Neuron (in vitro differentiated cells): ENCODE measurements around the gene ETFB.
"Not testable (repeated sequence)": the region's sequence is repeated elsewhere in the genome, so short reads cannot be mapped to it uniquely, and the experiment has no call there.

ENCODE experiments used
- H2AFZ ChIP-seq: one replicate; pipeline ENCODE4 v1.6.1; 2013; ENCODE audit warnings: low read depth, mild to moderate bottlenecking, inconsistent platforms, low read length, moderate library complexity
- H3K27me3 ChIP-seq: one replicate; pipeline ENCODE4 v1.6.1; 2013; ENCODE audit warnings: low read length; ENCODE audit not compliant: insufficient read depth
- H3K36me3 ChIP-seq: one replicate; pipeline ENCODE4 v1.6.1; 2013; ENCODE audit warnings: low read length; ENCODE audit not compliant: insufficient read depth
- H3K4me1 ChIP-seq: one replicate; pipeline ENCODE4 v1.6.1; 2013; ENCODE audit warnings: low read length; ENCODE audit not compliant: insufficient read depth
- H3K4me3 ChIP-seq: 2 replicates; pipeline ENCODE4 v1.5.1; 2013; ENCODE audit warnings: mild to moderate bottlenecking, low read length, moderate library complexity
- H3K9me3 ChIP-seq: one replicate; pipeline ENCODE4 v1.6.1; 2013; ENCODE audit warnings: low read length

Gene ETFB

DNA sequence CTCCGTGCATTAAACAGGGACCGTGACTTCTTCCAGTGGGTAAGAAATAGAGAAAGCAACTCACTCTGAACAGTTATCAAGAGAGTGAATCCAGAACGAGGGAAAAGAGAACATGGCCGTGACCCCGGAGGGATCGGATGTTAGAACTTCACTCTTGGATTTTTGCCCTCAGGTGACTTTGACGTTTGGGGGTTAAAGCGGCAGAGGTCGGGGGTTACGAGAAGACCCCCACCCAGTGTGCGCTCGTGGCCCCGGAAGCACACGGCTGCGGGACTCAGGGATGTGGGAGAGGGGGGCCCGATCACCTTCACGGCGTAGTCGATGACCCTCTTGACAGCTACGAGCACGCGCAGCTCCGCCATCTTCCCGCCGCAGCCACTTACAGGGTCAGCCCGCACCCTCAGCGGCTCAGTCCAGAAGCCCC is at the start of gene ETFB:
Gene ETFB (minus strand): TSS at position 424 of the 424 bp plus-strand sequence. CDS start 62 bp downstream, at position 362.
- Histone ChIP-seq H3K4me3 (peak within 1 kb of the TSS; percentile 64), H2AFZ (peak within 1 kb of the TSS; percentile 83), H3K27me3 (peaks cover under 1% of the 10 kb centered on the region), H3K9me3 (no peaks in the 10 kb centered on the region), H3K36me3 (no peaks in the 10 kb centered on the region), H3K4me1 (peaks cover 17% of the 10 kb centered on the region)

DNA sequence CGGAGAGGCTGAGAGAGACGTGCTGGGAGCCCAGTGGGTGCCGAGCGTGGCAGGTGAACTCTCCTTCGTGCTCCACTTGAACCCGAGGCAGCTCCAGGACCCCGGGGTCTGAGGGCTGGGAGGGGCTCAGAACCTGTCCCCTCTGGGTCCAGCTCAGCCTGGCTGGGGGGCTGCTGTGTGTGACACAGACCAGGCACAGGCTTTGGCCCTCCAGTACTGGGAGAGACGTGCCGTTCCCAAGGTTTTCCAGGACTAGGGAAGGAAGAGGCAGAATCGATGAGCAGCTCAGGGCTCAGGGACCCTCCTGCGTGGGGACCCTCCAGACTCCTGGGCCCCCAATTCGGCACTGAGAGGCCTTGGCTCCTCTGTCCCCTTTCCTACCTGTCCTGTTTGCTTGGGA is 49.0 kb upstream of the ETFB start:
- Histone ChIP-seq H3K27me3 (no peaks in the 10 kb centered on the region), H3K36me3 (no peaks in the 10 kb centered on the region), H2AFZ (no peak overlapping the region), H3K4me1 (no peaks in the 10 kb centered on the region), H3K4me3 (no peak overlapping the region), H3K9me3 (no peaks in the 10 kb centered on the region)

DNA sequence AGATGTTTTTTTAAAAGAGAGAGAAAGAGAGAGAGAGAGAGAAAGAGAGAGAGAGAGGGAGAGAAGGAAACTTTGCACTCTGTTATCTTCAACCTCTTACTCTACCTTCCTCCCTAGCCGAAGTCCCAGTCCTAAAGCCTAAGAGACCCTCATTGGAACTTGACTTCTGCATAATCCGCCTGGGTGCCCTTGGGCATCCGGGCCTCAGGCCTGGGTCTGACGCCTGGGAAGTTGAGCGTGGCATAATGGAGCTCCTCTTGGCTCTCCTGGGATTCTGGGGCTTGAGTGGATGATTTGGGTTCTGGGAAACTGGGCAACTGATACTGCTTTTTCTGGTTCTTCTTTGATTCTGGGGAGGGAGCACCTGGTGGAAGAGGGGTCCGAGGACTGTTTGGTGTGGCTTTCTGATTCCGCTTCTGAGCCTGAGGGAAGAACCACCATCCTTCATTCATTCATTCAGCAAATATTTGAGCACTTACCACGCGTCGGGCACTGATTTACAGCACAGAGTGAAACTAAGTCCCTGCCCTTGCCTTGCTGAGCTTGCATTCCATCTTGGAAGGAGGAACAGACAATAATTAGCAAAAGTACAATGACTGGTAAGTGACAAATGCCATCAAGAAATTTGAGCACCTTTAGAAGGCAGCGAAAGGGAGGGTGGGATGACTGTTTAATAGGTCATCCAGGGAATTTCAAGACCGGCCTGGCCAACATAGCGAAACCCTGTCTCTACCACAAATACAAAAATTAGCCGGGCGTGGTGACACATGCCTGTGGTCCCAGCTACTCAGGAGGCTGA is 45.0 kb upstream of the ETFB start:
- Histone ChIP-seq H3K27me3 (no peaks in the 10 kb centered on the region), H3K4me1 (no peaks in the 10 kb centered on the region), H3K9me3 (no peaks in the 10 kb centered on the region), H3K36me3 (no peaks in the 10 kb centered on the region), H2AFZ (no peak overlapping the region), H3K4me3 (no peak overlapping the region)

DNA sequence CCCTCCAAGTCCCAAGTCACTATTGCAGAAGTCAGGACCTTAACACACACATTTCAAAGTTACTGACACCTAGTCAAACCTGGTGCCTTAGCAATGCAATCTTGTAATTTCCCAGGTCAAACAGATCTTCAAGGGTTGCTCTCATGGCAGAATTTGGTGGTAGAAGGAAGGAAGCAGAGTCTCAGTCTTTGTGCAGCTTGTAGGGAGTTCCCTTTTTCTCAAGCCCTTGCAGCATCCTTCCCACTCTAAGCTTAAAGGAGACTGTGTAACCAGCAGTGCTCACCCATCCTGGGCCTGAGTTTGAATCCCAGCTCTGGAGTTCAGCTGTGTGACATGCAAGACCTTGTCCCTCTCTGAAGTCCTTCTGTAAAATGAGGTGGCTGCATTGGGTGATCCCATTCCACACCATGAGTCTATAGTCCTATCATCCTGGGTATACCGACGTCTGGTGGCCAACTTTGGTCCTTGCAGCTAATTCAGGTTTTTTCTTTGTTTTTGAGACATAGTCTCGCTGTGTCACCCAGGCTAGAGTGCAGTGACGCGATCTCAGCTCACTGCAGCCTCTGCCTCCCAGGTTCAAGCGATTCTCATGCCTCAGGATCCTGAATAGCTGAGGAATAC is 41.4 kb upstream of the ETFB start:
- Histone ChIP-seq H3K4me1 (no peaks in the 10 kb centered on the region), H3K9me3 (peaks cover 12% of the 10 kb centered on the region), H3K4me3 (no peak overlapping the region), H3K36me3 (peaks cover 6% of the 10 kb centered on the region), H3K27me3 (no peaks in the 10 kb centered on the region), H2AFZ (no peak overlapping the region)

DNA sequence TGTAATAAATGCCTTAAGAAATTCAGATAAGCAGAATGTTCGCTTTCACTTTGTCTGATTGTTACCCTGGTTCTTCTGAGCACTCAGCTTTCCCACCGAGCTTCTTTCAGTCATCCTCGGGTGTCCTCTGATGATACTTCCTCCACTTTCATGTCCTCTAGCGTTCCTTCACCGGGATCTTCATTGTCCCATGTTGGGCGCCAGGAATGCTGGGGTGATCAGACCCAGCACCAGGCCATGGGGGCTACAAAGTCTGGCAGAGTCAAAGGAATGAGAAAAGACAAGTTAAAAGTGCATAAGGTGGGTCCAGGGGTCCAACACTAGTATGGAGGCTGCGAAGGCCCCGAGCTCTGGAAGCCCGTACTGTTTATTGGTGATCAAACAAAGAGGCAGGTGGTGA is 35.9 kb upstream of the ETFB start:
- Histone ChIP-seq H3K27me3 (no peaks in the 10 kb centered on the region), H3K36me3 (peaks cover 6% of the 10 kb centered on the region), H3K9me3 (peaks cover 22% of the 10 kb centered on the region), H2AFZ (no peak overlapping the region), H3K4me1 (no peaks in the 10 kb centered on the region), H3K4me3 (no peak overlapping the region)

DNA sequence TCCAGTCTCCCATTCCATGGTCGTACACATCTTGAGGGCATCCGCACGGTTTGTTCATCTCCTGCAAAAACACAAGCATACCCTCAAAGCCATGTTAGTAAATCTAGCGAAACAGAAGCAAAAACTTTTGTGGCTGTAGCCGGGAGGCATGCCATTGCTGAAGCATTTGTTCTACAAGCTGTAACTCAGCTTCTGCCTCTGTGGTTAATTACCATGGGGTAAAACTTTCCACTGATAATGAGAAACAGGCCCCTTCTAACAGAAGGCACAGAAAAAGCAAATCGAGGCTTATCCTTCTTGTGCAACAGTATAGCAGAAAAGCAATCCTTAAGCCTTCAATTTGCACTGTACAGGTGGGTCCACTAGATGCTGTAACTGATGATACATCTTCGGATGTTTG is 33.7 kb upstream of the ETFB start:
- H3K4me3 ChIP-seq, H3K4me1 ChIP-seq, H2AFZ ChIP-seq, H3K27me3 ChIP-seq, H3K36me3 ChIP-seq: not testable (repeated sequence)
- peaks cover 19% of the 10 kb centered on the region for H3K9me3 ChIP-seq

DNA sequence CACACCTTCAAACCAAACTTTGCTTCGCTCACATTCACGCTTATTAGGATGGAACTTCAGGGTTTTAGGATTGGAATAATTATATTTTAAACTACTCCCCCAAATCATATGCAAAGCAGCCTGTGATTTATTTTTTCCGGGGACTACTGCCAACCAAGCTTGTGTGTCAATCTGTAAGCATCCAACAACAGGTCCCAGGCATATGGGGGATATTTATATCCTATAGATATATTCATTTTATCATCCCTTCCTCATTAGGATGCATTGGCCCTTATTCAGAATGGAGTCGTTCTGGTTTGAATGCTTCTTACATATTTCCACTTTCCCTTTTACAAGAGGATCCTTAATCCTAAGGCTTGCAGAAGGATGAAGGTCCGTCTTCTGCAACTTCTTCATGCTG is 33.0 kb upstream of the ETFB start:
- no peak overlapping the region for H3K4me3 ChIP-seq
- H2AFZ ChIP-seq: no peak overlapping the region
- no peaks in the 10 kb centered on the region for H3K27me3 ChIP-seq
- H3K9me3 ChIP-seq: peaks cover 19% of the 10 kb centered on the region
- H3K36me3 ChIP-seq: peaks cover 6% of the 10 kb centered on the region
- peaks cover 3% of the 10 kb centered on the region for H3K4me1 ChIP-seq

GRCh38 chr19:51398096-51398704 is 32.0 kb upstream of the ETFB start:
- Histone ChIP-seq H3K9me3 (peaks cover 12% of the 10 kb centered on the region), H3K36me3 (peaks cover under 1% of the 10 kb centered on the region), H3K4me1 (peaks cover 7% of the 10 kb centered on the region), H3K4me3 (no peak overlapping the region), H2AFZ (no peak overlapping the region), H3K27me3 (no peaks in the 10 kb centered on the region)

GRCh38 chr19:51397453-51397852 is 31.3 kb upstream of the ETFB start:
- H3K4me1 ChIP-seq, H3K4me3 ChIP-seq, H3K9me3 ChIP-seq, H3K36me3 ChIP-seq, H3K27me3 ChIP-seq, H2AFZ ChIP-seq: not testable (repeated sequence)

GRCh38 chr19:51396175-51396574 is 30.0 kb upstream of the ETFB start:
- Histone ChIP-seq H3K4me3 (no peak overlapping the region), H3K9me3 (no peaks in the 10 kb centered on the region), H2AFZ (no peak overlapping the region), H3K27me3 (no peaks in the 10 kb centered on the region), H3K36me3 (no peaks in the 10 kb centered on the region), H3K4me1 (peaks cover 7% of the 10 kb centered on the region)

DNA sequence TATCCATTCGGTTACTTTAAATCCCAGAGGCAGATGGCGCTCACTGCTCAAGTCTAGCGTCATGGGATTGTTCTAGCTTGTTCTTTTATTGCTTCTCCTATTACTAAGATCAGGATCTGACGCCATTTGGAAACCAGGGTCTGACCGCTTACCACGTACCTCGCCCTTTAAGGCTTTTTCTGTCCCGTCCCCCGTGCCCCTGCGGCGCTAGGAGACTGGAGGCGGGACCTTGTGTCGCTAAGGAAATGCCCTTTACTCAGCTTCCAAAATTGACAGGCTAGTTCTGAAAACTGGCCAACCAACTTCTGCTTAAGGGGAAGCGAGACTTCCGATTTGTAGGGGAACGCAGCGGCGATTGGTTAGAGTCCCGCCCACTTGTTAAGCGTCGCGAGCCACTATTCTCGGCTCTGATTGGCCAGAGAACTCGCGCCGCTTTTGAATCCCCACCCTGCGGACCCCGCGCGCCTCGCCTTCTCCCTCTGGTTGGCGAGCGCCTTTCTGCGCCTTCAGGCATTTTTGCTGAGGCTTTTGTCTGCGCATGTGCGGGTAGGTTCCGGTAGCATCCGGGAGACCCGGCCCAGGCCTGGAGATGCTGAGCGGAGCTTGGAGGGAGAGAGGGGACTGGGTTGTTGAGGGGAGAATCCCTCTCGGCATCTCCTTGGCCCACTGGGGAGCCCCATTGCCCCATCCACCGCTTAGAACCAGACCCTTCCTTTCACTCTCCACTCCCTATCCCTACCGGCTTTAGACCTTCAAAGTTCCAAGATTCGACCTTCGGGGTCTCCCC is 28.1 kb upstream of the ETFB start:
- peaks cover 7% of the 10 kb centered on the region for H3K4me1 ChIP-seq
- H3K4me3 ChIP-seq: peak overlapping the region; percentile 65
- peak overlapping the region; percentile 71 for H2AFZ ChIP-seq
- no peaks in the 10 kb centered on the region for H3K36me3 ChIP-seq
- H3K27me3 ChIP-seq: no peaks in the 10 kb centered on the region
- no peaks in the 10 kb centered on the region for H3K9me3 ChIP-seq

DNA sequence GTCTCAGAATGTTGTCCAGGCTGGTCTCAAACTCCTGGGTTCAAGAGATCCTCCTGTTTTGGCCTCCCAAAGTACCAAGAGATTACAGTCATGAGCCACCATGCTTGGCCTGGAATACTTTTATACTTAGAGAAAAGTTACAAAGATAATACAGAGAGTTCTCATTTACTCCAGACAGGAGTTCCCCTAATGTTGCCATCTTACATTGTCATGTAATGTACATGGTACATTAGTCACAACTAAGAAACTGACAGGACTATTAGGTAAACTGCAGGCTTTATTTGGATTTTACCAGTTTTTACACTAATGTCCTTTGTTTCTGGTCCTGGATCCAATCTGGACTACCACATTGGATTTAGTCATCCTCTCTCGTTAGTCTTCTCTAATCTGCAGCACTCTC is 26.5 kb upstream of the ETFB start:
- no peak overlapping the region for H3K4me3 ChIP-seq
- H3K9me3 ChIP-seq: no peaks in the 10 kb centered on the region
- H3K27me3 ChIP-seq: no peaks in the 10 kb centered on the region
- H3K4me1 ChIP-seq: peaks cover 7% of the 10 kb centered on the region
- no peak overlapping the region for H2AFZ ChIP-seq
- no peaks in the 10 kb centered on the region for H3K36me3 ChIP-seq
